Left ventricle myocardium inferior (tissue), 1 donor: ENCODE measurements around the gene SEC24D. TPM values are rescaled to one million over a fixed set of nuclear protein-coding genes. Genes with fewer than 3 reads are reported as not detected.
A peak's percentile ranks its signal among the peaks of the same experiment; 100 is the strongest.
"Not testable (repeated sequence)": the region's sequence is repeated elsewhere in the genome, so short reads cannot be mapped to it uniquely, and the experiment has no call there.

ENCODE experiments used
- DNase-seq: peaks from one replicate; pipeline ENCODE4 v3.0.0-alpha.2; 2020
- H3K27ac ChIP-seq: fragments of 200-600 bp; replicated peaks from 2 replicates; pipeline ENCODE4 v1.8.0; 2021
- H3K27me3 ChIP-seq: fragments of 200-600 bp; 2 replicates; pipeline ENCODE4 v1.8.0; 2021; ENCODE audit warnings: low read depth
- H3K36me3 ChIP-seq: fragments of 200-600 bp; 2 replicates; pipeline ENCODE4 v1.8.0; 2021
- H3K4me1 ChIP-seq: fragments of 200-600 bp; 2 replicates; pipeline ENCODE4 v1.8.0; 2021
- H3K4me3 ChIP-seq: fragments of 200-600 bp; 2 replicates; pipeline ENCODE4 v1.8.0; 2021; ENCODE audit warnings: mild to moderate bottlenecking, moderate library complexity
- H3K9me3 ChIP-seq: fragments of 200-600 bp; replicated peaks from 2 replicates; pipeline ENCODE4 v1.8.0; 2021
- intact Hi-C: fragments of 100-400 bp; cut with micrococcal nuclease; formaldehyde crosslinking; loops from one replicate; pipeline ENCODE4 v1.11.0; 2022
- total RNA-seq: library from RNA; stranded (reverse); fragmentation: NEBNext Ultra II Directional; extraction: Animal tissue kit (Norgen Biotek cat#: 25700); gene quantifications from one replicate; pipeline ENCODE4 v1.2.1, GENCODE V29; 2021
- TF ChIP-seq, protein P1 (sequence below): fragments of 200-600 bp; IDR thresholded peaks from 2 replicates; pipeline ENCODE4 v1.8.0; 2021; ENCODE audit warnings: antibody characterized with exemption, mild to moderate bottlenecking, borderline replicate concordance
- donor health status: DM: no; HTN: yes; CAD: no; lungs with severe emphysema.

Gene SEC24D
- total RNA-seq, 1 donor from 2014 or later = 10.5 TPM

- TF ChIP-seq, protein P1, sequence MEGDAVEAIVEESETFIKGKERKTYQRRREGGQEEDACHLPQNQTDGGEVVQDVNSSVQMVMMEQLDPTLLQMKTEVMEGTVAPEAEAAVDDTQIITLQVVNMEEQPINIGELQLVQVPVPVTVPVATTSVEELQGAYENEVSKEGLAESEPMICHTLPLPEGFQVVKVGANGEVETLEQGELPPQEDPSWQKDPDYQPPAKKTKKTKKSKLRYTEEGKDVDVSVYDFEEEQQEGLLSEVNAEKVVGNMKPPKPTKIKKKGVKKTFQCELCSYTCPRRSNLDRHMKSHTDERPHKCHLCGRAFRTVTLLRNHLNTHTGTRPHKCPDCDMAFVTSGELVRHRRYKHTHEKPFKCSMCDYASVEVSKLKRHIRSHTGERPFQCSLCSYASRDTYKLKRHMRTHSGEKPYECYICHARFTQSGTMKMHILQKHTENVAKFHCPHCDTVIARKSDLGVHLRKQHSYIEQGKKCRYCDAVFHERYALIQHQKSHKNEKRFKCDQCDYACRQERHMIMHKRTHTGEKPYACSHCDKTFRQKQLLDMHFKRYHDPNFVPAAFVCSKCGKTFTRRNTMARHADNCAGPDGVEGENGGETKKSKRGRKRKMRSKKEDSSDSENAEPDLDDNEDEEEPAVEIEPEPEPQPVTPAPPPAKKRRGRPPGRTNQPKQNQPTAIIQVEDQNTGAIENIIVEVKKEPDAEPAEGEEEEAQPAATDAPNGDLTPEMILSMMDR = no peak
- Histone ChIP-seq H3K9me3 (no peaks in the 10 kb centered on the region), H3K36me3 (peaks cover 80% of the 10 kb centered on the region), H3K4me1 (peaks cover 13% of the 10 kb centered on the region), H3K27ac (no peak overlapping the region), H3K27me3 (no peaks in the 10 kb centered on the region), H3K4me3 (no peak overlapping the region)
- DNase-seq = no peak
- intact Hi-C loops = no loop called here
Measured at GRCh38 chr4:118798658-118799057, 37.3 kb downstream of the SEC24D start.

DNA sequence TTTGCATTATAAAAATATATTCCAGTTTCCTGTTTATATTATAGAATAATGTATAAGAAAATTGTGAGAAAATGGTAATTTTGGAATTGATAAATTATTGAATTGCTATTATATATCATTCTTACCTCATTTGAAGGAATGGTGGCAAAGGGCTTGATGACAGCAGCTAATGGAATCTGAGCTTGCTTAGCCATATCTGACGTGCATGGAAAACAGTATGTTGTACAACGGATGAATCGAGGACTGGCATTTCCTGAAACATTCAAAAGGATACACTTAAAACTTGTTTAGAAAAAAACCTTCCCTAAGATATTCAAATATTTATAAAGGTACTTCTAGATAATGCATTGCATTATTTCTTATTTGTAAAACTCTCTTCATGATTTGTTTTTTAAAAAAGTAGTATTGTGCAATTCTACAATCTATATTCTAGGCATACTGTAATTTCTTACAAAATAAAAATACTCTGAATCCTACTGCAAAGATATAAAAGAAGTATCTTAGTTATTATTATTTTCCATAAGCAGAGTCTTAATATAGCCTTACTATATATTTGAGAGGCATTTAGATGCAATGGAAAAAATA is 38.3 kb downstream of the SEC24D start:
- Histone ChIP-seq H3K9me3 (no peaks in the 10 kb centered on the region), H3K27ac (no peak overlapping the region), H3K4me1 (peaks cover 12% of the 10 kb centered on the region), H3K36me3 (peaks cover 72% of the 10 kb centered on the region), H3K4me3 (no peak overlapping the region), H3K27me3 (no peaks in the 10 kb centered on the region)
- no peak for DNase-seq
- TF ChIP-seq, protein P1 = no peak
- intact Hi-C loops = no loop called here

- H3K9me3 ChIP-seq, intact Hi-C loops, H3K27me3 ChIP-seq, H3K4me3 ChIP-seq, DNase-seq, H3K27ac ChIP-seq: not testable (repeated sequence)
- H3K4me1 ChIP-seq = peaks cover 43% of the 10 kb centered on the region
- H3K36me3 ChIP-seq = peaks cover 27% of the 10 kb centered on the region
Measured at GRCh38 chr4:118791690-118792446, 44.1 kb downstream of the SEC24D start.

DNA sequence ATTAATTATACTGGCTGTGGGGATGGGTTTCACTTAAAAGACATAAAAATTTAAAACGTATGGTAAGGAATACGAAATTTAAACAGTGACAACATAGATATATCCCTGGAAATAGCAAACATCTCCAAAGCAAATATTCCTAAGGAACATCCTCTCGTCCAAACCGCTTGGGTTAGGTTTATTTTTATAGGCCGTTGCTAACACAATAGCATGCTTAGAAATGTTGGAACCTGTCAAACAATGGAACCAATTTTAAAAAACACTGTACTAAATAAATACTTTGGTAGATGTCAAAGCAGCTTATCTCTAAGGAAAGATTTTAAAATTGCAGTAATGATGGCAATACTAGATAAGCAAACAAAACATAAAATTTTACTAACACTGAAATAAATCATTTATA is 45.4 kb downstream of the SEC24D start:
- peaks cover 52% of the 10 kb centered on the region for H3K4me1 ChIP-seq
- no peaks in the 10 kb centered on the region for H3K27me3 ChIP-seq
- DNase-seq = no peak
- no peak overlapping the region for H3K4me3 ChIP-seq
- peaks cover 13% of the 10 kb centered on the region for H3K36me3 ChIP-seq
- H3K9me3 ChIP-seq = no peaks in the 10 kb centered on the region
- peak overlapping the region; percentile 0 for H3K27ac ChIP-seq
- intact Hi-C loops = no loop called here
- TF ChIP-seq, protein P1 = no peak

GRCh38 chr4:118788911-118789310 is 47.0 kb downstream of the SEC24D start:
- no peaks in the 10 kb centered on the region for H3K9me3 ChIP-seq
- peak overlapping the region; percentile 51 for H3K27ac ChIP-seq
- no peak for DNase-seq
- H3K4me1 ChIP-seq = peaks cover 53% of the 10 kb centered on the region
- TF ChIP-seq, protein P1 = no peak
- intact Hi-C loops = no loop called here
- no peak overlapping the region for H3K4me3 ChIP-seq
- H3K27me3 ChIP-seq = no peaks in the 10 kb centered on the region
- H3K36me3 ChIP-seq = no peaks in the 10 kb centered on the region

GRCh38 chr4:118787844-118788380 is 48.0 kb downstream of the SEC24D start:
- Histone ChIP-seq H3K27ac (peak overlapping the region; percentile 51), H3K36me3 (peaks cover 5% of the 10 kb centered on the region), H3K9me3 (no peaks in the 10 kb centered on the region), H3K4me3 (no peak overlapping the region), H3K4me1 (peaks cover 57% of the 10 kb centered on the region), H3K27me3 (no peaks in the 10 kb centered on the region)
- TF ChIP-seq, protein P1 = no peak
- intact Hi-C loops = no loop called here
- no peak for DNase-seq
